Retina (tissue), 1 donor: ENCODE measurements around the gene LDLRAP1.

Source experiments
- DNase-seq: peaks from one replicate; pipeline ENCODE4 v3.0.0-alpha.2; 2016

LDLRAP1 gene

GRCh38 chr1:25610822-25611630 is 67.6 kb downstream of the LDLRAP1 start:
- DNase-seq = no peak

- DNase-seq = no peak
Observed at GRCh38 chr1:25611843-25612242, 68.4 kb downstream of the LDLRAP1 start.

- DNase-seq = no peak
Observed at GRCh38 chr1:25612421-25612820, 69.0 kb downstream of the LDLRAP1 start.

GRCh38 chr1:25613091-25613490 is 69.7 kb downstream of the LDLRAP1 start:
- DNase-seq = no peak

- no peak for DNase-seq
Observed at GRCh38 chr1:25614501-25615171, 71.2 kb downstream of the LDLRAP1 start.

- DNase-seq = no peak
Observed at GRCh38 chr1:25615172-25615541, 71.8 kb downstream of the LDLRAP1 start.

GRCh38 chr1:25615563-25616094 is 72.2 kb downstream of the LDLRAP1 start:
- no peak for DNase-seq

- DNase-seq = peak; percentile 96
Observed at GRCh38 chr1:25616095-25616986, 72.9 kb downstream of the LDLRAP1 start, which contains the start of gene MAN1C1. Gene MAN1C1, plus strand, starts transcription at chr1:25616791. Its CDS starts 1,007 bp downstream, at chr1:25617798.

GRCh38 chr1:25616987-25617624 is 73.7 kb downstream of the LDLRAP1 start:
- peak; percentile 66 for DNase-seq

- DNase-seq = peak; percentile 53
Observed at GRCh38 chr1:25617625-25618432, 74.4 kb downstream of the LDLRAP1 start.

- DNase-seq = peak; percentile 50
Observed at GRCh38 chr1:25618433-25618808, 75.0 kb downstream of the LDLRAP1 start.
